SU-DHL-6 (cell line): ENCODE results near the gene MEIOC.

ENCODE experiments used
- H2AFZ ChIP-seq: fragments of 200-600 bp; sonication (generic); 2 replicates; pipeline ENCODE4 v1.6.1; 2014; ENCODE audit warnings: low read depth, mild to moderate bottlenecking, moderate library complexity, mixed read lengths, antibody characterized with exemption, low read length; ENCODE audit not compliant: severe bottlenecking
- H3F3A ChIP-seq: fragments of 200-600 bp; shearing (Covaris generic); 2 replicates; pipeline ENCODE4 v1.6.0; 2016; ENCODE audit warnings: antibody characterized with exemption, mild to moderate bottlenecking; ENCODE audit not compliant: insufficient read depth
- H3K27ac ChIP-seq: fragments of 200-600 bp; sonication (generic); 2 replicates; pipeline ENCODE4 v1.5.1; 2016; ENCODE audit warnings: low read depth, mild to moderate bottlenecking, low read length, moderate library complexity, mixed read lengths
- H3K27me3 ChIP-seq: fragments of 200-600 bp; sonication (generic), shearing (Covaris generic); 2 replicates; pipeline ENCODE4 v1.6.0; 2014; ENCODE audit warnings: mild to moderate bottlenecking, low read length
- H3K36me3 ChIP-seq: fragments of 200-600 bp; sonication (generic); 2 replicates; pipeline ENCODE4 v1.6.1; 2014; ENCODE audit warnings: mild to moderate bottlenecking, low read length, mixed read lengths
- H3K4me2 ChIP-seq: fragments of 300-600, 200-600 bp; shearing (Covaris generic), sonication (generic); 2 replicates; pipeline ENCODE4 v1.6.0; 2014; ENCODE audit warnings: low read length, low read depth, mild to moderate bottlenecking; ENCODE audit not compliant: poor library complexity, severe bottlenecking
- H3K4me3 ChIP-seq: fragments of 200-600 bp; sonication (generic); 2 replicates; pipeline ENCODE4 v1.5.1; 2014; ENCODE audit warnings: antibody characterized with exemption, low read length, mild to moderate bottlenecking, mixed read lengths; ENCODE audit not compliant: insufficient read depth, poor library complexity, severe bottlenecking
- H3K79me2 ChIP-seq: fragments of 200-600 bp; sonication (generic); 2 replicates; pipeline ENCODE4 v1.6.1; 2014; ENCODE audit warnings: mild to moderate bottlenecking, low read length, moderate library complexity; ENCODE audit not compliant: insufficient read depth
- H3K9ac ChIP-seq: fragments of 200-600 bp; sonication (generic); 2 replicates; pipeline ENCODE4 v1.7.0; 2014; ENCODE audit warnings: mild to moderate bottlenecking, low read length
- H3K9me2 ChIP-seq: fragments of 200-600 bp; sonication (generic); replicated peaks from 2 replicates; pipeline ENCODE4 v1.6.1; 2014; ENCODE audit warnings: low read length; ENCODE audit not compliant: insufficient read depth
- H3K9me3 ChIP-seq: fragments of 200-600 bp; sonication (generic); 2 replicates; pipeline ENCODE4 v1.6.1; 2014; ENCODE audit warnings: low read length, mixed read lengths; ENCODE audit not compliant: insufficient read depth
- H4K20me1 ChIP-seq: fragments of 200-600 bp; sonication (generic); 2 replicates; pipeline ENCODE4 v1.6.1; 2014; ENCODE audit warnings: low read depth, mild to moderate bottlenecking, antibody characterized with exemption, low read length, moderate library complexity, mixed read lengths
- CTCF ChIP-seq: fragments of 200-600 bp; sonication (generic); IDR thresholded peaks from one replicate; pipeline ENCODE4 v1.5.1; 2017; ENCODE audit warnings: antibody characterized with exemption, mild to moderate bottlenecking, low read length, moderate library complexity; ENCODE audit not compliant: insufficient read depth, poor library complexity, severe bottlenecking
- EZH2phosphoT487 ChIP-seq: fragments of 200-600 bp; sonication (generic), shearing (Covaris generic); conservative IDR thresholded peaks from 2 replicates; pipeline ENCODE4 v1.6.1; 2018; ENCODE audit warnings: mild to moderate bottlenecking, antibody characterized with exemption, low read length, moderate library complexity, mixed read lengths

The MEIOC gene

DNA sequence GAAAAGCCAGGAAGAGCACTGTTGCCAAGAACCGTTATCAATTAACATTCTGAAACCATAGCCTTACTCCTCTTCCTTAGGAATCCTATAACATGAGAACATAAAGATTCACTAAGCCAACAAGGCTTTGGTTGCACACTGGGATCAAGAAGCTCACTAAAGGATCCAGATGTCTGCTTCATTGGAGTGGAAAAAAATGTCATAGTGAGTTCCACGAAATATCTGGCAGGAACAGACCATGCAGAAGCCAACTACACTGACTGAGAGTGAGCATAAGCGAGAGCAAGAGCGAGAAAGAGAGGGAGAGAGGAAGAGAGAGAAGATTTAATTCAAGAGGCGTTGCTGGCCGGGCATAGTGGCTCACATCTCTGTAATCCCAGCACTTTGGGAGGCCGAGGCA lies 13.4 kb upstream of the MEIOC start:
- H3K4me3 ChIP-seq: no peak overlapping the region
- H2AFZ ChIP-seq: no peak overlapping the region
- H3F3A ChIP-seq: no peaks in the 10 kb centered on the region
- no peak overlapping the region for H3K4me2 ChIP-seq
- H3K79me2 ChIP-seq: no peaks in the 10 kb centered on the region
- H3K9me2 ChIP-seq: no peaks in the 10 kb centered on the region
- H3K9me3 ChIP-seq: no peaks in the 10 kb centered on the region
- H3K27me3 ChIP-seq: no peaks in the 10 kb centered on the region
- H4K20me1 ChIP-seq: no peaks in the 10 kb centered on the region
- no peak overlapping the region for H3K9ac ChIP-seq
- no peak for TF ChIP-seq CTCF
- TF ChIP-seq EZH2phosphoT487: no peak
- H3K36me3 ChIP-seq: no peaks in the 10 kb centered on the region
- H3K27ac ChIP-seq: no peak overlapping the region

- Histone ChIP-seq H3K9me3 (no peaks in the 10 kb centered on the region), H3F3A (no peaks in the 10 kb centered on the region), H3K27ac (no peak overlapping the region), H3K9me2 (no peaks in the 10 kb centered on the region), H3K36me3 (no peaks in the 10 kb centered on the region), H3K4me3 (no peak overlapping the region), H3K79me2 (no peaks in the 10 kb centered on the region), H3K9ac (no peak overlapping the region), H2AFZ (no peak overlapping the region), H4K20me1 (no peaks in the 10 kb centered on the region), H3K4me2 (no peak overlapping the region), H3K27me3 (no peaks in the 10 kb centered on the region)
- TF ChIP-seq EZH2phosphoT487 (no peak), CTCF (no peak)
Observed at GRCh38 chr17:44645341-44645740, 10.9 kb upstream of the MEIOC start.

- H3F3A ChIP-seq: no peaks in the 10 kb centered on the region
- H3K4me3 ChIP-seq: no peak overlapping the region
- no peak for TF ChIP-seq EZH2phosphoT487
- H3K9ac ChIP-seq: no peak overlapping the region
- no peaks in the 10 kb centered on the region for H3K9me3 ChIP-seq
- no peak overlapping the region for H3K4me2 ChIP-seq
- H2AFZ ChIP-seq: no peak overlapping the region
- H3K36me3 ChIP-seq: no peaks in the 10 kb centered on the region
- H4K20me1 ChIP-seq: no peaks in the 10 kb centered on the region
- no peaks in the 10 kb centered on the region for H3K27me3 ChIP-seq
- no peak overlapping the region for H3K27ac ChIP-seq
- no peaks in the 10 kb centered on the region for H3K9me2 ChIP-seq
- no peaks in the 10 kb centered on the region for H3K79me2 ChIP-seq
Observed at GRCh38 chr17:44646280-44646679, 10.0 kb upstream of the MEIOC start.

- Histone ChIP-seq H2AFZ (no peak overlapping the region), H3K4me3 (no peak overlapping the region), H3F3A (no peaks in the 10 kb centered on the region)
Observed at GRCh38 chr17:44647736-44648135, 8.5 kb upstream of the MEIOC start.

More at GRCh38 chr17:44647736-44648135, 8.5 kb upstream of the MEIOC start:
- Histone ChIP-seq H3K9me2 (no peaks in the 10 kb centered on the region), H3K27me3 (no peaks in the 10 kb centered on the region), H3K36me3 (no peaks in the 10 kb centered on the region), H3K27ac (no peak overlapping the region), H3K9me3 (no peaks in the 10 kb centered on the region), H3K4me2 (no peak overlapping the region), H3K9ac (no peak overlapping the region), H3K79me2 (no peaks in the 10 kb centered on the region), H4K20me1 (no peaks in the 10 kb centered on the region)
- TF ChIP-seq CTCF: no peak
- TF ChIP-seq EZH2phosphoT487: no peak
